Hematopoietic multipotent progenitor cell treated with erythropoietin and hydrocortisone succinate and interleukin-3 and kit ligand, for 6 days (in vitro differentiated cells): Measurements from ENCODE around the gene MOSMO.
A peak's percentile ranks its signal among the peaks of the same experiment; 100 is the strongest.
"Not testable (repeated sequence)": the region's sequence is repeated elsewhere in the genome, so short reads cannot be mapped to it uniquely, and the experiment has no call there.

Source experiments
- DNase-seq: peaks from one replicate; pipeline ENCODE4 v3.0.0-alpha.2; 2015

MOSMO gene

GRCh38 chr16:22007509-22008214, at the start of gene MOSMO:
TSS of gene MOSMO (plus strand) at chr16:22008111. CDS start at chr16:22008302, 191 bp downstream.
- peak; percentile 76 for DNase-seq

GRCh38 chr16:21959050-21959449, 48.9 kb upstream of the MOSMO start:
- peak; percentile 64 for DNase-seq

GRCh38 chr16:21962475-21962874, 45.4 kb upstream of the MOSMO start:
- no peak for DNase-seq

- no peak for DNase-seq
Measured at GRCh38 chr16:21963887-21964286, 44.0 kb upstream of the MOSMO start.

- no peak for DNase-seq
Measured at GRCh38 chr16:21964353-21964752, 43.6 kb upstream of the MOSMO start.

- DNase-seq = no peak
Measured at GRCh38 chr16:21971856-21972255, 36.1 kb upstream of the MOSMO start.

- DNase-seq = no peak
Measured at GRCh38 chr16:21973945-21974344, 34.0 kb upstream of the MOSMO start.

GRCh38 chr16:21980032-21980431, 27.9 kb upstream of the MOSMO start:
- no peak for DNase-seq

GRCh38 chr16:21982108-21982507, 25.8 kb upstream of the MOSMO start:
- peak; percentile 26 for DNase-seq

GRCh38 chr16:21984062-21984461, 23.8 kb upstream of the MOSMO start:
- DNase-seq = no peak

GRCh38 chr16:21985524-21985923, 22.4 kb upstream of the MOSMO start:
- DNase-seq = no peak

GRCh38 chr16:21986692-21987246, 21.1 kb upstream of the MOSMO start:
- DNase-seq = no peak

GRCh38 chr16:21987498-21987897, 20.4 kb upstream of the MOSMO start:
- DNase-seq = no peak

- no peak for DNase-seq
Measured at GRCh38 chr16:21989133-21989532, 18.8 kb upstream of the MOSMO start.

- no peak for DNase-seq
Measured at GRCh38 chr16:21989751-21990150, 18.2 kb upstream of the MOSMO start.

GRCh38 chr16:21990381-21990944, 17.4 kb upstream of the MOSMO start:
- no peak for DNase-seq

- peak; percentile 60 for DNase-seq
Measured at GRCh38 chr16:21991621-21992020, 16.3 kb upstream of the MOSMO start.

- no peak for DNase-seq
Measured at GRCh38 chr16:21994856-21995465, 12.9 kb upstream of the MOSMO start.

GRCh38 chr16:21996923-21997696, 10.8 kb upstream of the MOSMO start:
- no peak for DNase-seq

GRCh38 chr16:21997697-21998480, 10.0 kb upstream of the MOSMO start:
- no peak for DNase-seq

- no peak for DNase-seq
Measured at GRCh38 chr16:22001591-22001990, 6.3 kb upstream of the MOSMO start.

GRCh38 chr16:22002047-22002446, 5.9 kb upstream of the MOSMO start:
- not testable (repeated sequence) for DNase-seq
